ENCODE measurements around the gene GRXCR2. TPM values are rescaled to one million over a fixed set of nuclear protein-coding genes. Genes with fewer than 3 reads are reported as not detected.
"Not testable (repeated sequence)": the region's sequence is repeated elsewhere in the genome, so short reads cannot be mapped to it uniquely, and the experiment has no call there.

Gene GRXCR2, protein sequence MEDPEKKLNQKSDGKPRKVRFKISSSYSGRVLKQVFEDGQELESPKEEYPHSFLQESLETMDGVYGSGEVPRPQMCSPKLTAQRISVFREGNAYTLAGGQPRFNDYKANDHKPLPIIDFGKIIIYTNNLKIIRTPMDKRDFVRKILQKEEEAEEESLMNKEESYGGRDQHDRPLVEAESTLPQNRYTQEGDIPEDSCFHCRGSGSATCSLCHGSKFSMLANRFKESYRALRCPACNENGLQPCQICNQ
- polyA plus RNA-seq (ENCODE audit: insufficient read length in 4 of 4): under 1 TPM in 1 of 4 donors, not detected in 3; 0.08 TPM

DNA sequence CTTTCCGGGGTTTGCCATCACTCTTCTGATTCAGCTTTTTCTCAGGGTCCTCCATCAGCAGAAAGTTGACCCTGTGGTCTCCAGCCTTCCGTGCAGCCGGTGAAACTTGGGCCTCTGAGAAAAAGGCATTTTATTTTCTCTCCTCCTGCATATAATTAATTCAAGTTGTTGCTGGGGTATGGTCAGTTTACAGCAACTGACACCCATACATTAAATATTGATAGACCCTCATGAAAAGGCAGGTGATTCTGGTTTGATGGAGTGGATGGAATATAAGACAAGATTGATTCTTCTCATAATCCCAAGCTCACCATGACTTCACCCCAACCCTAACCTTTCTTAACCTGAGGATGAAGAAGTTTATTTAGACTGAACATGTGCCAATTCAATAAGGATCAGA, at the start of gene GRXCR2:
TSS of gene GRXCR2 (minus strand) at position 101 of the 400 bp plus-strand sequence. CDS start at position 55, 46 bp downstream.
- no peak for DNase-seq (ENCODE audit: low read depth in 4 of 4, low spot score in 2 of 4)

DNA sequence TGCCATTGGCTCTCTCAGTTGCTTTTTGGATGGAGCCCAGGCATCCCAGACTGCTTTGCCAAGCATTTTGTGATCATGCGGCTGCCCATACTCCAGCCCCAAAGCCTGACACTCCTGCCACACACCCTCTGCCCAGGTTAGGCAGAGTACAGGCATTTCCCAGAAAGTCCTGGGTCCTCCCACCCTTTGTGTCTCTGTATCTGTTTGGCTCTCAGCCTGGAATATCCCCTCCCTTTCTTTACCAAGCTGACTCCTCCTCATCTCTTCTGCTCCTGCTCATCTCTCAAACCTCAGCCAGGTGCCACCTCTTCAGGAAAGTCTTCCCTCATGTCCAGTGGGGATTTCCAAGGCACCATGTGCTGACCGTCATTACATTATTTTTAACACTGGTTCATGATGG, 49.2 kb upstream of the GRXCR2 start:
- DNase-seq (ENCODE audit: low read depth in 4 of 4, low spot score in 2 of 4): no peak

DNA sequence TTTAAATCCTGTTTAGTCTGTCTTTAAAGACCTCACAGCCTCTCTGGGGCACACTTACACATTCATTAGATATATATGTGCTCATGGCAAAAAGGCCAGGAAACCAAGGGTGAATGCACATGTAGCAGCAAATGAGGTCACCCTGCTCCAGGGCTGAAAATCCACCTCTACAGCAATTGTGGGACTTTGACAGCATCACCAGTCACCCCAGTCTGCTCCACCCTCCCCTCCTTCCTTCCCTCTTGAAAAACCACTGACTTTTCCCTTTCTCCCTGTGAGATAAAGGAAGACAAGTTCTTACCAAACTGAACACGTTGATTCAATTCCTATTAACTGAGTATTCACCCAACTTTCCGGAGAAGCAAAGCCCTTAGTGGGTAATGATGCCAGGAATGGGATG, 48.4 kb upstream of the GRXCR2 start:
- DNase-seq (ENCODE audit: low read depth in 4 of 4, low spot score in 2 of 4): no peak

DNA sequence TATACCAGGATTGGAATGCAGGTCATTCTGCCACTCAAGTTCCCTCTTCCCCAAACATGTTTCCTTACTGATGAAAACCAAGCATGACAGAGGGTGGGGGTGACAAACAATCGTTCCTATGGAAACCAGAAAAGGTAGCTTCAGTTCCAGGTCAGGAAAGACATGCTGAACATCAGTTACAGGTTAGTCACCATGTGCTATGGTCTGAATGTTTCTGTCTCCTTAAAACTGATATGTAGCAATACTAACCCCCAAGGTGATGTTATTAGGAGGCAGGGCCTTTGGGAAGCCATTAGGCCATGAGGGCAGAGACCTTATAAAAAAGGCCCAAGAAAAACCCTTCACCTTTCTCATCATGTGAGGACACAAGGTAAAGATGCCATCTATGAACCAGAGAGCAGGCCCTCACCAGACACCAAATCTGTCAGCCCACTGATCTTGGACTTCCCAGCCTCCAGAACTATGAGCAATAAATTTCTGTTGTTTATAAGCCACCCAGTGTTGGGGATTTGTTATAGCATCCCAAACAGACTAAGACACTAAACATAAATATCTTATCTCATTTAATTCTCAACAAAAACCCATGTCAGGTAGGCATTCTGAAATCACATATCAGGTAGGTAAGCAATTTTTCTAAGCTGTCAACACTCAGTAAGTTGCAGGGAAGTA, 47.9 kb upstream of the GRXCR2 start:
- DNase-seq (ENCODE audit: low read depth in 4 of 4, low spot score in 2 of 4): no peak

DNA sequence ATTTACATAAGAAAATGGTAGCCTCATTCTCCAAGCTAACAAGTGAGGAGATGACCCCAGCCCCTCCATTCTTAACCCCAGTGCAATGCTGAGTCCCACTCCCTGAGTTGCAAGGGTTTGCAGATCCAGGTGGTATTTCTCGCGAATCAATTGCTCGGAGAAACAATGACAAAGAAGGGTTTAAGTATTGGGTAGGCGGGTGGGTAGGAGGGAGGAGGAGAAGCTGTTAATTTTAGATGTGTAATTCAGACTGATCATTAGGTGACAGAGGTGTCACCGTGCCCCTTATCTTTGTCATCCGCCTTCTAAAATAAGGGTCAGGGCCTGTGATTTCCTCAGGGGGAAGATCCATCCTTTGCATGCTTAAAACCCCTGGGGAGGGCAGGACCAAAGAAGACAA, 46.6 kb upstream of the GRXCR2 start:
- no peak for DNase-seq (ENCODE audit: low read depth in 4 of 4, low spot score in 2 of 4)

DNA sequence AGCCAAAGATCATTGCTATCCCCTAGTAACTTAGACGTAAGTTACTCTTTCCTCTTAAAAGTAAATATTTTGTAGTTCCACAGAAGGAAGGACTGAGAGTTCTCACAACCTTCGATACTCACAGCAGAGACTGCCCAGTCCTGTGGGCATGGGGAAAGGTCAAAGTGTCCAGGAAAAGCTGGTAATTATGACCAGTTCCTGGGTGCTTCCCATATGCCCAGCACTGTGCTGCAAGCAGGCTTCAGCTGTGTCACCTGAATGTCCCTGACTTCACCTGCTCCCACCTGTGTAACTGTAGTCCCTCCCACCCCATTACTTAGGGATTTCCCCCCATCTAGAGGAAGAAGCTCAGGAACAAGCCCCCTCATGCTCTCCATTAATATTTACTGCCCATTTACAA, 45.6 kb upstream of the GRXCR2 start:
- DNase-seq (ENCODE audit: low read depth in 4 of 4, low spot score in 2 of 4): no peak

DNA sequence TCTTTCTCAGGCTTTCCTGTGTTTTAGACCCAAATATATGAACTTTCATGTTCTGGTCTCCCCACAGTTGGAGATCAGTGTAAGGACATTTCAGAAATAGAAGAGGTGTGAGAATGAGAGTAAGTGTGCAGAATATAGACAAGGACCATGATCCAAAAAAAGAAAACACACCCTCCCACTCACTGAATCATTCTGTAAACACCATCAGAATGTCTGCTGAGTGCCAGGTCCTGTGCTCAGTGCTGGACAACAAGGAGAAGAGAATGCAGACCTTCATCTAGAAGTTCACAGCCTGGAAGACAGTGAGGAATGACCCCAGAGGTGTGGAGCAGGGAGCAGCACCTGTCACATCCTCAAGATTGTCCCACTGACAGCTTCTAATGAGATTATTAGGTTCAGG, 44.5 kb upstream of the GRXCR2 start:
- DNase-seq (ENCODE audit: low read depth in 4 of 4, low spot score in 2 of 4): no peak

DNA sequence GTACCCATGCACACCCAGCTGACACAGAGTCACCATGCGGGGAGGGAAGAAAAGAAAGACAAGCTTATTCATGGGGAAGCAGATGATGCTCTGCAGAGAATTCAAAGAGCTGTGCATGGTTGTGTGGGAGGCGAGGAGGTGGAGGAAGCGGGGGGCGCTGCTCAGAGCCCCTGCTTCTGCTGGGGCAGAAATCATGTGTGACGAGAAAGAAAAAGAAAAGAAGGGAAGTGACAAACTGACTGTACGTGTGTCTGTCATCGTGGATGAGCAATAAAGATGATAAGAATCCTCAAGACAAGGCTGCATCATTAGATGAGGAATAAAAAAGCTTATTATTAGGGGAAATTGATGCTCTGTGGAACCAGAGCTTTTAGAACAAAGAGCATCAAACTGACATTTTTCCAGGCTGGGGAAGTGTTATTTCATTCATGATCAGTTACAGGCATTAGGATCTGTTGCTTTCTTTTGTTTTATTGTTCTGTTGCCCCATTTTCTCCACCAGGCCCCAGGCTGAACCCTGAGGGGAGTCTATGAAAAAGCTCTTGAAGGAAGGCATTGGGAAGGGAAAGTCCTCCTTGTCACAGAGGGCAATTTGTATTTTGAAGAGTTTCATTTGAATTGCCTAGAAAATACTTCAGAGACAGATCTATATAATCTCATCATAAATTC, 43.3 kb upstream of the GRXCR2 start:
- no peak for DNase-seq (ENCODE audit: low read depth in 4 of 4, low spot score in 2 of 4)

DNA sequence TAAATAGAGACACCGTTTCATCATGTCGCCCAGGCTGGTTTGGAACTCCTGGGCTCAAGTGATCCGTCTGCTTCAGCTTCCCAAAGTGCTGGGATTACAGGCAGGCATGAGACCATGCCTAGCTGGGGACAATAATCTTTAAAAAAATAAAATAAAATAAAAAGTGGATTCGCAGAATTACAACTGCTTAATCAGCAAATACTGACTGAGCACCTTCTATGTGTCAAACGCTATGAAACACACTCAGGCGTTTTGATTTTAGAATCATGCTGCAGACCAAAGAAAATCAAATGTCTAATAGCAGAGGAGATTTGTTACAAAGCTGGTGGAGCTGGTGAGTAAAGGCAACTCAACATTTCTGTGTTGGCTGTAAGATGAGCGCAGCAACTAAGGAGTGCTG, 40.9 kb upstream of the GRXCR2 start:
- no peak for DNase-seq (ENCODE audit: low read depth in 4 of 4, low spot score in 2 of 4)

DNA sequence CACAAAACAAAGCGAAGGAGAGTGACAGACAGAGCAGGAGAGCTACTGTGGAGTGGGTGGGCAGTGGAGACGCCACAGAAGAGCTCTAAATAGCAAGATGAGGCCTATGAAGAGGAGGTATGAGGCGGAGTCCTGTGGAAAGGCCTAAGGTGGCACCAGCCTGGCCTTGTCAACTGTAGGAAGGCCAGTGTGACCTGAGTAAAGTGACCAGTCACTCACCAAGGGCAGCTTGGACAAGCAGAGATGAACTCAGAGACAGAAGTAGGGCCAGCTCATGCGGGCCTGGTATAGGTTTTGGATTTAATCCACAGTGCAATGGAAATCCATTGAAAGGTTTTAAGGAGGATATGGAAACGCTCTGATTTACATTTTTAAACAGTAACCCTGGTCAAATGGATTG, 39.8 kb upstream of the GRXCR2 start:
- no peak for DNase-seq (ENCODE audit: low read depth in 4 of 4, low spot score in 2 of 4)

DNA sequence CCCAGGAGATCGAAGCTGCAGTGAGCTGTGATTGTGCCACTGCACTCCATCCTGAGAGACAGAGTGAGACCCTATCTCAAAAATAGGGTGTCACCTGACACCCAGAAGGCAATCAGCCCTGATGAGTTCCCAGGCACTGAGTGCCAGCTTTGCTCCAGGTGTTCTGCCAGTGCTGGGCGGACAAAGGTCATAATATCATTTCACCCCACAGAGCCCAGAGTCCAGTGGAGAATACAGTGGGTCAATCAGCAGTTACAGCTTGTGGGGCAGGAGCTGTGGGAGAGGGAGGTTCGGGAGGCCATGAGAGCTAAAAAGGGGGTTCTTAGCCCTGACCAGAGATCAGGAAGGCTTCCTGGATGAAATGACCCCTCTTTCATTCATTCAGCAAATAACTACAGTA, 39.2 kb upstream of the GRXCR2 start:
- no peak for DNase-seq (ENCODE audit: low read depth in 4 of 4, low spot score in 2 of 4)

DNA sequence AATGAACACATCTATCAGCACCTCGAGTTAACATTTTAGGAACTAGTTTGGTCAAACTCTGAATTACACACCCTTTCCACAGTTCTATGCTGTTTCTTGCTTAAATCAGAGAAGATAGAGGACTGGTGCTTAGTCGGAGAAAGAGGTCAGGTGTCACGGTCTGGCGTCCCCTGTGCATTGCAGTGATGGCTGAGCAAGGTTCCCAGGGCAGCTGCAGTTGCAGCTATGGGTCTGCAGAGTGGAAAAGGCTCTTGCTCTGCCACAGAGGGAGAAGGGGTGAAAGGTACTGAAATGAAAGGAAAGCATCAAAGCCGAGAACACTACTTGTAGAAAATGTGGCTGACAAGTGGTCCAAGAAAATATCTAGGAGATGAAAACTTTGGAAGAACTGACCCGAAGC, 38.4 kb upstream of the GRXCR2 start:
- DNase-seq (ENCODE audit: low read depth in 4 of 4, low spot score in 2 of 4): no peak

DNA sequence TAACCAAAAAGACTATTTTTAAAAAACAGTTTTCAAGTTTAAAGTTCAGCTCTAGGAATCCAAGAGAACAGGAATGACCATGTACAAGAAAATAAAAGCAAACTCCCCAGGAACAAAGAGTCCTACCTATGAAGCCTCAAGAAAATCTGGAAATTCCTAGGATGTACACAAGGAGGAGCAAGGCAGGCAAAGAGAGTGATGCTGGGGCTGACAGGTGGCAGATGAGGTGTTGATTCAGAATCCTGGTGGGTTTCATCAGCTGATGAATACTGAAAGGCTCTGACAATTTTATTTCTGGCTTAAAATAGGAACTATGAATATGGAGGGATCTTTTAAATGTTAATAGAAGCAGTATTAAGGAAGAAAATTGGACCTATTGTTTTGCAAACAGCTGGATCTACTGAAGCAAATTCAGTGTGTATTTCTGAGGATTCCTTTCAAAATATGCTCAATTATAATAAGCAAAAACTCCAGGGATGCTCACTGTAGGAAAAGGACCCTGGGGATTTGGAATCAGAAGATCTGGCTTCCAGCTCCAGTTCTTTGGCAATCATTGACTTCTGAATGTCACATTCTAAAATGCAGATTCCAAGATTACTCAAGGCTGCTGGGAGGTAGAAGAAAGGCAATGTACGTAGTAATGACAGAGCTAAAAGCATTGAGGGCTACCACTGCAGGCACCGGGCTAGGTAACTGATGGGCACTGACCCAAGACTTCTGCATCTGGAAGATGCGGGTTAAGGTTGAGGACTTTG, 35.6 kb upstream of the GRXCR2 start:
- DNase-seq (ENCODE audit: low read depth in 4 of 4, low spot score in 2 of 4): no peak

DNA sequence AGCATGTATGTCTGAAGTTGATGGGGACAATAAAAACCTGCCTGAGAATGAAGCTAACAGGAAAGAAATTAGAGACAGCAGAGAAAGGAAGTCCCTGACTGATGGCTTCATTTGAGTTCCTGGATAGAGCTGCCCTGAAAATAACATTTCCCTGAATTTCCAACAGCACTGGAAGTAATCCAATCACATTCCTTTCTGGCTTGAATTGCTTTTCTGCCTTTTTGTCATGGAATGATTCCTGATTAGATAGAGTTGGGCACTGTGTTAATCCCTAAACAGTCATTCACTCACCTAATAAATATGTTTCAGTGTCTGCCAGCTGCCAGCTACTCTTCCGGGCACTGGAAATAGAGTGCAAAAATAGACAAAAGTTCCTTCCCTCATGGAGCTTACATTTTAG, 33.6 kb upstream of the GRXCR2 start:
- DNase-seq (ENCODE audit: low read depth in 4 of 4, low spot score in 2 of 4): no peak

DNA sequence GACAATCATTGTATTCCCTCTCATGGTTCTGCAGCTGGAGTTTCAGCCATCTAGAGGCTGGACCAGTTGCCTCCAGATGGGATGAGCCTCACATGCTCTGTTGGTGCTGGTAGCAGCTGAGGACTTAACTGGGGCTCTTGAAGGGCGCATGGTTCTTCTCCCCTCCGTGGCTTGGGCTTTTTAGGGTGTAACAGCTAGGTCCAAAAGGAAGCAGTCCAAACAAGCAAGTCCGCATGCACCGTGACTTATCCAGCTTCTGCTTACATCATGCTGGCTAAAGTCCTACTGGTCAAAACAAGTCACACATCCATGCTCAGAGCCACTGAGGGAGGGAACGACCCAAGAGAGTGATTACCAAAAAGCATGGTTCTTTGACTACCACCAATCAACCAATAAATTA, 31.9 kb upstream of the GRXCR2 start:
- DNase-seq (ENCODE audit: low read depth in 4 of 4, low spot score in 2 of 4): no peak

DNA sequence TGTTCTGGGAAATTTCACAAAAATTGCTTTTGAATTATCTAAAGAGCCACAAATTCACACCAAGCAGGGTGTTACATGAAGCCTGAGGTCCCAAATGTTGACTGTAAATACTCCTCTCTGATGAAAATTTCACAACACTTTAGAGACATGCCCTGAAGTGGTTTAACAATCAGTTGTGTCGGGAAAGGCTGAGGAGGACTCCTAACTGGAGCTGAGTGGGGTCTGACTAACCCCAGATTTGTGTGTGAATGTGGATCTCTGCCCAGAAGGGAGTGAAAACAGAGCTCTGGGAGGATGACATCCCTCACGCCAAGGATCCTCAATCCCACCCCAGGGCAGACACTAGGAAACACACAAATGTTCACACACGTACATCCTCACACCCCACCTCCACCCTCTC, 31.1 kb upstream of the GRXCR2 start:
- no peak for DNase-seq (ENCODE audit: low read depth in 4 of 4, low spot score in 2 of 4)

DNA sequence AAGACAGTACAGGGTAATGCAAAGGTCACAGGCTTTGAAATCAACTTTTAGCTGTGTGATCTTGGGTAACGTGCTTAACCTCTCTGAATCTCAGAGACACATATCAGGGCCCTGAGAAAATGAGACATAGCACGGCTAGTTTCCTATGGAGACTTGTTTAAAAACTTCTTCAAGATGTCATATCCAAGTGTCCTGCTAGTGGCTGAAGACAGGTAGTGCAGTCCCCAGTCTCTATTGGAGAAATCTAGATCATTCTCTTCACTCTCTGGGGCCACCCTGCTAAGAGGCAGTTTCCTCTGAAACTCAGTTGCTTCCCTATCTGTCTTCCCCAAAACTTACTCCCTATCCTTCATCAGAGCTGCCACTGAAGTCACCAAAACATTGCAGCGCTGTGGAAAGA, 30.3 kb upstream of the GRXCR2 start:
- DNase-seq (ENCODE audit: low read depth in 4 of 4, low spot score in 2 of 4): no peak

DNA sequence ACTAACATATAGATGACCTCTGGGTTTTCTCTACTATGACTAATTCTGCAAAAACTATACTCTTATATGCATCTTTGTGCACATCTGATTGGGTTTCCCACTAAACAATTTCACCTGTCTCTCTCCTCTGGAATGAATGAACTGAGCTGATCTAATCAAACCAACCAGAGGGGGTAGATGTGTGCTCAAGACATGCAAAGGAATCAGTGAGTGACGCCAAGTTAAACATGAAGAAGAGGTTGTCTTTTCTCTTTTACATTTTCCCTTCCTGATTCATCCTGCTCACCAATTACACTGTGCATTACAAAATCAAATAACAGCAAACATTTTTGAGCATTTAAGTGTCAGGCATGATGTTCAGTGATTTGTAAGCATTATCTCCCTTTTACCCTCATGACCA, 29.6 kb upstream of the GRXCR2 start:
- no peak for DNase-seq (ENCODE audit: low read depth in 4 of 4, low spot score in 2 of 4)

DNA sequence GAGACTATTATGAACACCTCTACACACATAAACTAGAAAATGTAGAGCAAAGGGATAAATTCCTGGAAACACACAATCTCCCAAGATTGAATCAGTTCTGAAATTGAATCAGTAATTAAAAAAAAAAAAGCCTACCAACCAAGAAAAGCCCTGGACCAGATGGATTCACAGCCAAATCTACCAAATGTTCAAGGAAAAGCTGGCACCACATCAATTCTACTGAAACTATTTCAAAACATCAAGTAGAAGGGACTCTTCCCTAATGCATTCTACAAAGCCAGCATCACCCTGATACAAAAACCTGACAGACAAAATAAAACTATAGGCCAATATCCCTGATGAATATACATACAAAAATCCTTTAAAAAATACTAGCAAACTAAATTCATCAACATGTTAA, 25.4 kb upstream of the GRXCR2 start:
- DNase-seq (ENCODE audit: low read depth in 4 of 4, low spot score in 2 of 4): no peak

DNA sequence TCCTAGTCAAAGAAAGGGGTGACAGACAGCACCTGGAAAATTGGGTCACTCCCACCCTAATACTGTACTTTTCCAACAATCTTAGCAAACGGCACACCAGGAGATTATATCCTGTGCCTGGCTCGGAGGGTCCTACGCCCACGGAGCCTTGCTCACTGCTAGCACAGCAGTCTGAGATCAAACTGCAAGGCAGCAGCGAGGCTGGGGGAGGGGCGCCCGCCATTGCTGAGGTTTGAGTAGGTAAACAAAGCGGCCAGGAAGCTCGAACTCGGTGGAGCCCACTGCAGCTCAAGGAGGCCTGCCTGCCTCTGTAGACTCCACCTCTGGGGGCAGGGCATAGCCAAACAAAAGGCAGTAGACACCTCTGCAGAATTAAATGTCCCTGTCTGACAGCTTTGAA, 18.6 kb upstream of the GRXCR2 start:
- DNase-seq (ENCODE audit: low read depth in 4 of 4, low spot score in 2 of 4): not testable (repeated sequence)

DNA sequence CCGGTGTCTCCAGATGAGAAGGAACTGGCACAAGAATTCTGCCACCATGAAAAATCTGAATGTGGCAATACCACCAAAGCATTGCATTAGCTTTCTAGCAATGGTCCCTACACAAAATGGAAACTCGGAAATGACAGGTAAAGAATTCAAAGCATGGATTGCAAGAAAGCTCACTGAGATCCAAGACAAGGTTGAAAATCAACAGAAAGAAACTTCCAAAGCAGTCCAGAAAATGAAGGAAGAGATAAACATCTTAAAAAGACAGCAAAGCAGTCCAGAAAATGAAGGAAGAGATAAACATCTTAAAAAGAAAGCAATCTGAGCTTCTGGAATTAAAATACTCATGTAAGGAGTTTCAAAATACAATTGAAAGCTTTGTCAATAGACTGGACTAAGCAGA, 16.8 kb upstream of the GRXCR2 start:
- DNase-seq (ENCODE audit: low read depth in 4 of 4, low spot score in 2 of 4): no peak

Data from left renal cortex interstitium (tissue), 4 donors.